Activated T-cell treated with anti-CD3 and anti-CD28 coated beads, Interleukin-2, amount 50 U/mL, for 4 hours (primary cell): ENCODE results near the gene IL13RA1. TPM values are rescaled to one million over a fixed set of nuclear protein-coding genes. Genes with fewer than 3 reads are reported as not detected.
A peak's percentile ranks its signal among the peaks of the same experiment; 100 is the strongest.
"Not testable (repeated sequence)": the region's sequence is repeated elsewhere in the genome, so short reads cannot be mapped to it uniquely, and the experiment has no call there.

ENCODE experiments used
- ATAC-seq, 2 donors: fragments of 200-7000 bp; cut with Tn5 transposase; one replicate each; pipeline ENCODE4 v1.10.0; 2021
- DNase-seq: peaks from one replicate; pipeline ENCODE4 v3.0.0-alpha.2; 2020
- H3K27me3 Mint-ChIP-seq: one replicate; pipeline ENCODE4 v1.8.0; 2021; ENCODE audit warnings: low read depth, mixed read lengths
- H3K36me3 Mint-ChIP-seq: one replicate; pipeline ENCODE4 v1.8.0; 2022; ENCODE audit warnings: mixed read lengths; ENCODE audit not compliant: insufficient read depth
- H3K4me1 Mint-ChIP-seq: one replicate; pipeline ENCODE4 v1.8.0; 2021; ENCODE audit warnings: low read depth, mixed read lengths
- H3K4me3 Mint-ChIP-seq: one replicate; pipeline ENCODE4 v1.8.0; 2021; ENCODE audit warnings: mild to moderate bottlenecking, moderate library complexity, mixed read lengths
- H3K9me3 Mint-ChIP-seq: one replicate; pipeline ENCODE4 v1.8.0; 2021; ENCODE audit warnings: mixed read lengths
- total RNA-seq, 3 donors: library from RNA; stranded (reverse); gene quantifications; one replicate each; pipeline ENCODE4 v1.2.1, GENCODE V29; 2021

The IL13RA1 gene
- total RNA-seq, 3 donors from 2014 or later: 0.26 to 2.0 (median 0.40) TPM

DNA sequence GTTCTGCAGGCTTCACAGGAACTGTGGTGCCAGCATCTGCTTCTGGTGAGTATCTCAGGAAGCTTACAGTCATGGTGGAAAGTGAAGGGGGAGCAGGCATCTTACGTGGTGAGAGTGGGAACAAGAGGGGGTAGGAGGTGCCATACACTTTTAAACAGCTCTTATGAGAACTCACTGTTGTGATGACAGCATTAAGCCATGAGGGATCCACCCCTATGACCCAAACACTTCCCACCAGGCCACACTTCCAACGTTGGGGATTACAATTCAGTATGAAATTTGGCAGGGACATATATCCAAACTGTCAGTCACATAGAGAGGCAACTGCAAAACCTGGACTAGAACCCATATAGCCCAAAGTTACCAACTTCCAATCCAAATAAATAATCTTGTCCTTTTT lies 53.1 kb downstream of the IL13RA1 start:
- Mint-ChIP-seq H3K4me1 (no peaks in the 10 kb centered on the region), H3K9me3 (no peaks in the 10 kb centered on the region), H3K27me3 (peaks cover 3% of the 10 kb centered on the region), H3K4me3 (no peak overlapping the region), H3K36me3 (no peaks in the 10 kb centered on the region)
- ATAC-seq (no peak), DNase-seq (no peak)

DNA sequence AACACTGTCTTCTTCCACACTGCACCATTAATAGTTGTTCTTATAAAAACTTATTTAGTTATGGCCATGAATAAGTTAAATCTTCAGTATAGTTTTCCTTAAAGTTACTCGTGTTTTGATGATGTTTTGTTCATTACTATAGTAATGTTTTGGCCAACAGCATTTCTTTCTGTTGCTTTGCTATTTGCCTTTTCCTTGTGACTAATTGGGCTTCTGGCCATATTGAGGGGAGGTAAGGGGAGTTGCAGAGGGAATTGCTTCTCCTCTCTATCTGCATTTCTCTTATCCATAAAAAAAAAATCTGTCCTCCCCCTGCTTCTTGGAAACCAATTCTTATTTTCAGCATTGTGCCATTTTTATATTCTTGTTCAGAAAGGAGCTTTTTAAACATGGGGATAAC lies 53.5 kb downstream of the IL13RA1 start:
- Mint-ChIP-seq H3K9me3 (no peaks in the 10 kb centered on the region), H3K4me1 (no peaks in the 10 kb centered on the region), H3K27me3 (peaks cover 3% of the 10 kb centered on the region), H3K4me3 (no peak overlapping the region), H3K36me3 (no peaks in the 10 kb centered on the region)
- no peak for ATAC-seq
- DNase-seq: no peak

DNA sequence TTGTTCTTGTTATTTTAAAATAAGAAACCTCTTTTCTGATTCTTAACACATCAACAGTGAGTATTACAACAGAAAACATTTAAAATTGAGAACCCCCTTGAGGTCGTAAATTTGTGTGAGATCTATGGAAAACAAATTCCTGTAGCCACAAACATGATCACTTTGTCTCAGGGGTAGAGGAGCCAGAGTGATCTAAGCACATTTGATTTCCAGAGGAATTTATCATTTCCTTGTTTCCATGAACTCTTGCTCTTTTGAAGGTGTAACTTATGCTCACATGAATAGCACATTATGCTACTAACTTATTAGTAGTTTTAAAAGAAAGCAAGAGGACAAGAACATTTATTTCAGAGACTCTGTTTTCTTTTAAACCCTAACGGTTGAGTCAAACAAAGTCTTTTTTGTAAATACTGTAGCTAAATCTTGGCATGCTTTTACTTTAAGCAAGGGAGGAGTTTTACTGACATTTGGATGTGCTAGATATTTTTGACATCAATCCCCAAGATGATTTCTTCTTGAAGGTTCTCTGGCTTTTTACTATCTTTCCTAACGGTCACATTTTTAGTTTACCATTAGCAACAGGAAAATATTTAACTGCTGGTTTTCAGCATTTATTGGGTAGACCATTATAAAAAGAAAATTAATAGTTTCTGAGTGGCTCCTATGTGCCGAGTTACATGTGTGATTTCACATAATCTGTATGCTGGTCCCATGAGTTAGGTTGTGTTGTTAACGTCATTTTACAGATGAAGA lies 68.3 kb downstream of the IL13RA1 start:
- no peak for ATAC-seq
- Mint-ChIP-seq H3K9me3 (no peaks in the 10 kb centered on the region), H3K36me3 (no peaks in the 10 kb centered on the region), H3K27me3 (peaks cover 15% of the 10 kb centered on the region), H3K4me1 (no peaks in the 10 kb centered on the region), H3K4me3 (no peak overlapping the region)
- DNase-seq: no peak

DNA sequence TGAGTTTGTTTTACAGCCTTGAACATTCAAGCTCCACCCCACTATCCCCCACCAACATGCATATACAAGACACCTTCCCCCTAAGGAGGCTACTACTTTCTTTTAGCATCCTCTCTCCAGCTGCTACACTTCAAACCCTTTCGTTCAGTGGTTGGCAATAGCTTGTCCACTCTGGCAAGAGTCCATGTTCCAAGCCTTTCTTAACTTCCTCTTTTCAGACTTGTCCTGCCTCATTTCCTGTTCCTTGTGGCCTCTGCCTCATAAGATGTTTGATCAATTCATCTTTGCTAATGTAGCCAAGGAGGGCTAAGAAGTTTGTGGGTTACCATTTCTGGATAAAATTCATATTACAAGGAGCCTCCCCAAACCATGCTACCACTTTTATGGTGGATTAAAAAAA lies 75.5 kb downstream of the IL13RA1 start:
- ATAC-seq: no peak
- DNase-seq: no peak
- Mint-ChIP-seq H3K27me3 (peaks cover 10% of the 10 kb centered on the region), H3K4me3 (no peak overlapping the region), H3K9me3 (no peaks in the 10 kb centered on the region), H3K36me3 (no peaks in the 10 kb centered on the region), H3K4me1 (no peaks in the 10 kb centered on the region)

DNA sequence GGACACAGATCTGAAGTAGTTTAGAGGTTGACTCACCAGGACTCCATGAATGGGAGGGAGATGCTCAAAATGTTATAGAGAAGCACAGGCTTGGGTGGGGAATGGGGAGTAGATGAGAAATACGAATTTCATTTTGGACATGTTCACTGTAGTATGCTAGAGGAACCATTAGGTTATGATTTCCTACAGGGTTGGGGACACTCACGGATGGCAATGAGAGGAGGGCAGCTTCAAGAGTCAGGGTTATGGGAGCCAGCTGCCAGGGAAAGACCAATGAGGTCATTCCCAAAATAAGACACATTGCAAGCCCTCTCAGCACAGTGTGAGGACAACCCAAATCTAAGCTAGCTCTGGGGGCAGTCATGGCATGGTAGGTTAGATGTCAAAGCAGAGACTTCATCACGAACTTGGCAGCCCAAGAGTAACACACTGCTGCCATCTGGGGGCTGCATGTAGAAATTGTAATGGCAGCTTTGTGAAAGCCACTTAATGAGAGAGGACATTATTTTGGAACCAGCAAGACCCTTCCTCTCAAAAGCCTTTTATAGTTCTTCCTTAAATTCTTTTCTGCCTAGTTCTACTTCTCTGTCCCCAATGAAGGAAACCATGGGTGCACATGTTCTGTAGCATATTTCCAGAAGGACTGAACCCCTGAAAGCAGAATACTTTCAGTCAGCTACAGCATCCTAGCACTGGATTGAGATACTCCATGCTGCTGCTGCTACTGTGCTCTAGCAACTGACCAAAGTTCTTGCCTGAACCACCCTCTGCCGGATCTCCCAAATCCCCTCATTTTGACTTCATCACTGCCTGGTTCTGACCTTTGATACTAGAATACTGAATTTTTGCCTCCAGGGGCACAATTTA lies 80.0 kb downstream of the IL13RA1 start:
- DNase-seq: no peak
- H3K9me3 Mint-ChIP-seq: no peaks in the 10 kb centered on the region
- peaks cover 10% of the 10 kb centered on the region for H3K27me3 Mint-ChIP-seq
- H3K36me3 Mint-ChIP-seq: no peaks in the 10 kb centered on the region
- no peak overlapping the region for H3K4me3 Mint-ChIP-seq
- ATAC-seq: peak; percentile 56 to 58
- no peaks in the 10 kb centered on the region for H3K4me1 Mint-ChIP-seq

DNA sequence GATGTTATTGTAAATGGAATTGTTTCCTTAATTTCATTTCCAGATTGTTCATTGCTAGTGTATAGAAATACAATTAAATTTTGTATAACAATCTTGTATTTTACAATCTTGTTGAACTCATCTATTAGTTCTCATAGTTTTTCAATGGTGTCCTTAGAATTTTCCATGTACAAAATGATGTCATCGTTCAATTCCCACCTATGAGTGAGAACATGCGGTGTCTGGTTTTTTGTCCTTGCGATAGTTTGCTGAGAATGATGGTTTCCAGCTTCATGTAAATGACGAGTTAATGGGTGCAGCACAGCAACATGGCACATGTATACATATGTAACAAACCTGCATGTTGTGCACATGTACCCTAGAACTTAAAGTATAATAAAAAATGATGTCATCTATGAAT lies 89.9 kb downstream of the IL13RA1 start:
- H3K4me3 Mint-ChIP-seq, H3K4me1 Mint-ChIP-seq, H3K27me3 Mint-ChIP-seq, H3K36me3 Mint-ChIP-seq, ATAC-seq, DNase-seq, H3K9me3 Mint-ChIP-seq: not testable (repeated sequence)

DNA sequence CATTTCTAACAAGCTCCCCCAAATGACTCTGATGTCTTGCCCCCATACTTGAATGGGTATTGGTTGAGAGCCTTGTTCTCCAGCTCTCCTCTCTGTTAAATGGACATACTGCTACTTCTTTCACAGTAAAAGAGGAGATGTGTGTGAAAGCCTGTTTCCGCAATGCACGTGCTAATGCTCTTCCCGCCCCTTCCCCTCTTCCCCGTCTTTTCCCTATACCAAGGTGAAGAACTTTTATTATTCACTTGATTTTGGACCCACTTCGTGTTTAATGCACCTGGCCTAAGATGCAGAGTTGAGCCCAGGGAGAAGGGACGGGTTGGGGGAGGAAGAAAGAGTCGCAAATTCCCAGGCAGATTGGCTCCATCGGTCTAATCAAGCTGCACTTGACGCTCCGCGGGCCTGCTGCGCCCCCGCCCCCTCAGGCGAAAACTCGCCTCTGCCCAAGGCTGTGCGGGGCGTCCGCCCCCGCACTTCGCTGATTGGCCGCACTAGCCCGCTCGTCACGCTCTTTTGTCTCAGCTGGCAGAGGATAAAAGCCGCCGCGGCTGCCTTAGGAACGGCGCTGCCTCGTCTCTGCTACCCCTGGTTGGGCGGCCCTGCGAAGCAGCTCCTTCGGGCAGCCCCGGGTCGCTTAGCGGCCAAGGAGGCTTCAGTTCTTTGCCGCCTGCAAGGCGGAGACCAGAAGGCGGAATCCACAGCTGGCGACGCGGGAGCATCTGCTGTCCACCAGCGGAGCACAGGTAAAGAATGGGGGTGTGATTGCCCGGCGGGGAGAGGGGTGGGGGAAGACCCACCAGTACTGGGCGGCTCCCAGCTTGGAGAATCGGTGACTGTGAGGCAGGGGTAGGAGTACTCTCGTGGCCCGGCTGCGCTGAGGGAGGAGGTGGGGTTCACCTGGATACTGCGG lies 96.1 kb downstream of the IL13RA1 start, which contains the start of gene ZCCHC12:
TSS of gene ZCCHC12 (plus strand) at position 562 of the 910 bp plus-strand sequence. CDS start 1,421 bp downstream, outside the sequence.
- Mint-ChIP-seq H3K36me3 (no peaks in the 10 kb centered on the region), H3K27me3 (peaks cover 43% of the 10 kb centered on the region)

DNA sequence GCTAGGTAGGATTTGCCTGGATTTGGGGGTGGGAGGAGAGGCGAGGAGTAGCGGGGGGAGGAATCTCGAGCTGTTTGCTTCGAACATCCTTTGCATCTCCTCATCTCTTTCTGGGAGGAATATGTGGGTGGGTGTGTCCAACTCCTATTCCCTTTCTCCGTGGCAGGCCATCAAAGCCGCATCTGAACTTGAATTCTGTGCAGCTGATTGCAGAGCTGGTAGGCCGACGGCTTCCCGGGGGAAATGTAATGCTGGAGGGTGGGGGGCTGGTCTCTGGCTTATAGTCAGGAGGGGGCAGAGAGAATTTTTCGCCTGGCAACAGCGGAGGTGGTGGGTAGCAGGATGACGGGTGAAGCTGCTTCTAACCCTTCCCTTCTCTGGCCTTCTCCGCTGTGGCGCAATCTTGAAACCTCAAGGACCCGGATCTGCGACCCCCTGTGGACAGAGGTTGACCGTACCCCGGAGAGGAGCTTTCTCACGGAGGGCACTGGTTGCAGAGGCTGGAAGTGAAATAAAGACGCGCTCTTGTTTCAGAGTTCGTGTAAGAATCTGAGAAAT lies 96.8 kb downstream of the IL13RA1 start:
- H3K4me1 Mint-ChIP-seq: peaks cover 18% of the 10 kb centered on the region
- no peaks in the 10 kb centered on the region for H3K36me3 Mint-ChIP-seq
- H3K9me3 Mint-ChIP-seq: no peaks in the 10 kb centered on the region
- peak overlapping the region; percentile 72 for H3K4me3 Mint-ChIP-seq
- DNase-seq: no peak
- H3K27me3 Mint-ChIP-seq: peaks cover 48% of the 10 kb centered on the region
- no peak for ATAC-seq

More for the DNA sequence above, 96.1 kb downstream of the IL13RA1 start, which contains the start of gene ZCCHC12:
- Mint-ChIP-seq H3K9me3 (no peaks in the 10 kb centered on the region), H3K4me3 (peak within 1 kb of the TSS; percentile 72), H3K4me1 (peaks cover 18% of the 10 kb centered on the region)
- DNase-seq (peak; percentile 33), ATAC-seq (peak; percentile 66 to 69)

DNA sequence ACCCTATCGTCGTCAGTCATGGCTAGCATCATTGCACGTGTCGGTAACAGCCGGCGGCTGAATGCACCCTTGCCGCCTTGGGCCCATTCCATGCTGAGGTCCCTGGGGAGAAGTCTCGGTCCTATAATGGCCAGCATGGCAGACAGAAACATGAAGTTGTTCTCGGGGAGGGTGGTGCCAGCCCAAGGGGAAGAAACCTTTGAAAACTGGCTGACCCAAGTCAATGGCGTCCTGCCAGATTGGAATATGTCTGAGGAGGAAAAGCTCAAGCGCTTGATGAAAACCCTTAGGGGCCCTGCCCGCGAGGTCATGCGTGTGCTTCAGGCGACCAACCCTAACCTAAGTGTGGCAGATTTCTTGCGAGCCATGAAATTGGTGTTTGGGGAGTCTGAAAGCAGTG lies 97.8 kb downstream of the IL13RA1 start:
- Mint-ChIP-seq H3K9me3 (no peaks in the 10 kb centered on the region), H3K27me3 (peaks cover 48% of the 10 kb centered on the region), H3K4me1 (peaks cover 18% of the 10 kb centered on the region), H3K4me3 (no peak overlapping the region), H3K36me3 (no peaks in the 10 kb centered on the region)
- no peak for DNase-seq
- ATAC-seq: no peak

DNA sequence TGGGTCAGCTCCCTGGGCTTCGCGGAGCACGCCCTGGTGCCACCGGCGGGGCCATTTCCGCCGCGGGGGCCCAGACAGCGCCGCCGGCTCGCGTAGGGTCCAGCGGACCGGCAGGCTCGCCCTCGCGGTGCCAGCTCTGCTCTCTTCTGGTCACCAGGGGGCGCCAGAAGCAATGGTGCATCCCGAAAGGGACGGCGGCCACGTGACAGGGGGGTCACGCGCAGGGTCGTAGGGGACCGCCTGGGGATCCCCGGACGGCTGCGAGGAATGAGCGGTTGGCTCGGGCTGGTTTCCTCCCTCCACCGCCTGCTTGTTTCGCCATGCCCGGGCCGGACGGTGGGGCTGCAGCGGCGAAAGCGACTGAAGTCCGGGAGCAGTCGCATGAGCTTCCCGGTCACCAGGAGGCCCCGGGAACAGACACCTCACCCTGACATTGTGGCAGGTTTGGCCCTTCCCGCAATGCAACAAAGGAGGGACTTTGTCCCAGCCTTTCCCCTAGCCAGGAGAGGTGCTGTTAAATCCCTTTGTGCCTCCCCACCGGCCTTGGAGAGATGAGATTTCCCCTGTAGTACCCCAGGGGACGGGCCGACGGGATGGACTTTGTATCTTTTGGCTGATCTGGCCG lies 112.0 kb downstream of the IL13RA1 start:
- H3K27me3 Mint-ChIP-seq: peaks cover 14% of the 10 kb centered on the region
- DNase-seq (peak; percentile 52), ATAC-seq (peak; percentile 73 to 79)
- H3K4me3 Mint-ChIP-seq: peak overlapping the region; percentile 54
- no peaks in the 10 kb centered on the region for H3K4me1 Mint-ChIP-seq
- H3K36me3 Mint-ChIP-seq: no peaks in the 10 kb centered on the region
- H3K9me3 Mint-ChIP-seq: no peaks in the 10 kb centered on the region

Other genes with a start within 250 kb of the IL13RA1 start
- 10 to 100 TPM; 21.0 to 23.1 (median 22.0) TPM for gene DOCK11, start 231.8 kb upstream of the IL13RA1 start, total RNA-seq
- gene ZCCHC12, start 96.2 kb downstream of the IL13RA1 start, total RNA-seq: 1 to 10 TPM in 1 of 3 donors, under 1 TPM in 2; 0.13 to 1.3 (median 0.71) TPM
- 1 to 10 TPM; 5.8 to 7.3 (median 7.1) TPM for gene LONRF3, start 247.0 kb downstream of the IL13RA1 start, total RNA-seq